ENCODE results near the gene ADAMTS8.

ADAMTS8 gene

GRCh38 chr11:130420478-130421198 lies 7.8 kb downstream of the ADAMTS8 start:
- intact Hi-C loops (cut with DNase I; ENCODE audit: low total_unique reads) = no loop called here

GRCh38 chr11:130418756-130419155 lies 9.7 kb downstream of the ADAMTS8 start:
- H3K36me3 ChIP-seq = no peaks in the 10 kb centered on the region
- no peaks in the 10 kb centered on the region for H3K27me3 ChIP-seq
- peak overlapping the region in 1 of 2 donors; percentile 46 for H3K27ac ChIP-seq
- DNase-seq = no peak
- intact Hi-C loops (cut with DNase I; ENCODE audit: low total_unique reads) = no loop called here
- no peak overlapping the region for H3K4me3 ChIP-seq
- H3K9me3 ChIP-seq = no peaks in the 10 kb centered on the region
- H3K4me1 ChIP-seq = peaks cover 0 to 20% (median 7%) of the 10 kb centered on the region in 4 donors
- no peak for TF ChIP-seq CTCF (IDR thresholded peaks at IDR 0.05)

More at GRCh38 chr11:130420478-130421198, 7.8 kb downstream of the ADAMTS8 start:
- H3K27me3 ChIP-seq = no peaks in the 10 kb centered on the region
- peak overlapping the region; percentile 41 to 46 for H3K27ac ChIP-seq
- H3K4me3 ChIP-seq = no peak overlapping the region
- DNase-seq = no peak
- H3K4me1 ChIP-seq = peaks cover 0 to 9% (median 2%) of the 10 kb centered on the region in 4 donors
- H3K9me3 ChIP-seq = no peaks in the 10 kb centered on the region
- no peaks in the 10 kb centered on the region for H3K36me3 ChIP-seq
- no peak for TF ChIP-seq CTCF (IDR thresholded peaks at IDR 0.05)

GRCh38 chr11:130418210-130418609 lies 10.2 kb downstream of the ADAMTS8 start:
- no peak for TF ChIP-seq CTCF (IDR thresholded peaks at IDR 0.05)

GRCh38 chr11:130416906-130417305 lies 11.5 kb downstream of the ADAMTS8 start:
- Histone ChIP-seq H3K9me3 (no peaks in the 10 kb centered on the region), H3K27me3 (no peaks in the 10 kb centered on the region), H3K27ac (no peak overlapping the region), H3K36me3 (no peaks in the 10 kb centered on the region), H3K4me3 (no peak overlapping the region), H3K4me1 (peaks cover 0 to 31% (median 12%) of the 10 kb centered on the region in 4 donors)
- TF ChIP-seq CTCF (IDR thresholded peaks at IDR 0.05) = no peak
- no peak for DNase-seq
- intact Hi-C loops (cut with DNase I; ENCODE audit: low total_unique reads) = no loop called here

More at GRCh38 chr11:130418210-130418609, 10.2 kb downstream of the ADAMTS8 start:
- DNase-seq = no peak
- intact Hi-C loops (cut with DNase I; ENCODE audit: low total_unique reads) = no loop called here
- H3K4me1 ChIP-seq = peaks cover 0 to 26% (median 9%) of the 10 kb centered on the region in 4 donors
- no peaks in the 10 kb centered on the region for H3K36me3 ChIP-seq
- no peaks in the 10 kb centered on the region for H3K27me3 ChIP-seq
- H3K4me3 ChIP-seq = no peak overlapping the region
- H3K27ac ChIP-seq = peak overlapping the region in 1 of 2 donors; percentile 46
- no peaks in the 10 kb centered on the region for H3K9me3 ChIP-seq

GRCh38 chr11:130416530-130416882 lies 11.9 kb downstream of the ADAMTS8 start:
- intact Hi-C loops (cut with DNase I; ENCODE audit: low total_unique reads) = no loop called here
- Histone ChIP-seq H3K27ac (no peak overlapping the region), H3K4me1 (peaks cover 0 to 31% (median 12%) of the 10 kb centered on the region in 4 donors), H3K9me3 (no peaks in the 10 kb centered on the region), H3K36me3 (no peaks in the 10 kb centered on the region), H3K27me3 (no peaks in the 10 kb centered on the region), H3K4me3 (no peak overlapping the region)
- DNase-seq = no peak
- no peak for TF ChIP-seq CTCF (IDR thresholded peaks at IDR 0.05)
